Activated naive CD4-positive, alpha-beta T cell treated with Interleukin-2 at 50 U/mL for 16 hours (primary cell): Measurements from ENCODE around the gene MARK2.
A peak's percentile ranks its signal among the peaks of the same experiment; 100 is the strongest.
"Not testable (repeated sequence)": the region's sequence is repeated elsewhere in the genome, so short reads cannot be mapped to it uniquely, and the experiment has no call there.

ENCODE experiments used
- DNase-seq: peaks from one replicate; pipeline ENCODE4 v3.0.0-alpha.2; 2020

Gene MARK2

DNA sequence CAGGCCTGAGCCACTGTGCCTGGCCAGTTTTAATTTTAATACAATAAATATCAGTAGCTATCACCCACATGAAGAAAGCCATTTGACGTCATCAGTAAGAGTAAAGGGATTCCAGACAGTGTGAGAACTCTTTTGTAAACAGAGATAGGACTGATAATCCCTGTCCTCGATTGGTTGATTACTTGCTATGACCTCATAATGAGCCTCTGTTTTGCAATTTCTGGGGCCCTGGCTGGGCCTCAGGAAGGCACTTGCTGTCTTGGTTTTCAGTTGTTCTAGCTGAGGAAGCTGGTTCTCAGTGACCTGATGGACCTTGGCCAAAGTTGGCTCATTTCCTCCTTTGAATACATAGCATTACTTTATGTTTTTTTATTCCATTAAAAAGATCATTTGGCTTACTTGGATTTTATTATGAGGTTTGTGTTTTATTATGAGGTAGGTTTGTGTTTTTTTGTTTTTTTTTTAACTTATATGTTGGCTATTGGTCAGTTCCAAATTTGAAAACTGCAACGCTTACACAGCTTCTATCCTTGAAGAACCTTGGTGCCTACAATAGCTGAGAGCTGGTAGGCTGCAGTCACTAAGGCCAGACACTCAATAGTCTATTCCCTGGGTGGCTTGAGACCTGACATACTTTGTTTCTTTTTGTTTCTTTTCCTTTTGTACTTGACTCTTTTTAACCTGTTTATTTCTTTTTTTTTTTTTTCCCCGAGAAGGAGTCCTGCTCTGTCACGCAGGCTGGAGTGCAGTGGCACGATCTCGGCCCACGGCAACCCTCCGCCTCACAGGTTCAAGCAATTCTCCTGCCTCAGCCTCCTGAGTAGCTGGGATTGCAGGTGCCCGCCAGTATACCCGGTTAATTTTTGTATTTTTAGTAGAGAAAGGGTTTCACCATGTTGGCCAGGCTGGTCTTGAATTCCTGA is 20.0 kb downstream of the MARK2 start:
- DNase-seq: no peak

DNA sequence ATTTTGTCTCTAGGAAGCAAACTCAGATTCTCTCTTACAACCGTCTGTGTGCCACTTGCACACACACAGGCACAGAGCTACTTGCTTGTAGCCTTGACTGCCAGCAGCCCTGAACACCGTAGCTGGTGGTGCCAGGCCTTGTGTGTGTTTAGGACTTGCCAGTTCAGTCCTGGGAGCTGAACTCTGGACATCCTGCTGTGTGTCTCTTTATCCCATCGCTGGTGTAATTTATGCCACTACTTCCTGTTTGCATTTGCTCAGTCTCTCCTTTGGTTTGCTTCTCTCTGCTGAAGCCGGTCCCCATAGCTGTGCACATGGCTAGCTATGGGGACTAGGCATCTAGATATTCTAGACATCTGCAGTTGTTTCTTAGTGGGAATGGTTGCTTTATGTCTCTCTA is 24.0 kb downstream of the MARK2 start:
- DNase-seq: no peak

DNA sequence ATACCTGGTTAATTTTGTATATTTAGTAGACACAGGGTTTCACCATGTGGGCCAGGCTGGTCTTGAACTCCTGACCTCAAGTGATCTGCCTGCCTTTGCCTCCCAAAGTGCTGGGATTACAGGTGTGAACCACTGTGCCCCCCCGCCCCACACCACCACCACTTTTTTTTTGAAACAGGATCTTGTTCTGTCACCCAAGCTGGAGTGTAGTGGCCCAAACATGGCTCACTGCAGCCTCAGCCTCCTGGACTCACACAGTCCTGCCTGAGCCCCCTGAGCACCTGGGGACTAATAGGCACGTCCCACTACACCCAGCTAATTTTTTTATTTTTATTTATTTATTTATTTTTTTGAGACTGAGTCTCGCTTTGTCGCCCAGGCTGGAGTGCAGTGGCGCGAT is 24.7 kb downstream of the MARK2 start:
- not testable (repeated sequence) for DNase-seq

DNA sequence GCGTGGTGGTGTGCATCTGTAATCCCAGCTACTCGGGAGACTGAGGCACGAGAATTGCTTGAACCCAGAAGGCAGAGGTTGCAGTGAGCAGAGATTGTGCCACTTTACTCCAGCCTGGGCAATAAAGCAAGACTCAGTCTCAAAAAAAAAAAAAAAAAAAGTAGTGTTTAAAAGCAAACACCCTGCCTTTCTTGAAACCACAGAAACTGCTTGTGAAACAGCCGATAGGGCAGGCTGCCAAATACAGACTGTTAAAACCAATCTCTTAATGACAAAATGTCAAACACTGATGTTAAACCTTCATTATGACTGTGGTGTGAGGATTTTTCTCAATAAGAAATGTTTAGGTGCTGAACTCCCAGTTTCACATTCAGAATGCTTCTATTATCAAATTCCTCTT is 27.3 kb downstream of the MARK2 start:
- DNase-seq: peak; percentile 83

DNA sequence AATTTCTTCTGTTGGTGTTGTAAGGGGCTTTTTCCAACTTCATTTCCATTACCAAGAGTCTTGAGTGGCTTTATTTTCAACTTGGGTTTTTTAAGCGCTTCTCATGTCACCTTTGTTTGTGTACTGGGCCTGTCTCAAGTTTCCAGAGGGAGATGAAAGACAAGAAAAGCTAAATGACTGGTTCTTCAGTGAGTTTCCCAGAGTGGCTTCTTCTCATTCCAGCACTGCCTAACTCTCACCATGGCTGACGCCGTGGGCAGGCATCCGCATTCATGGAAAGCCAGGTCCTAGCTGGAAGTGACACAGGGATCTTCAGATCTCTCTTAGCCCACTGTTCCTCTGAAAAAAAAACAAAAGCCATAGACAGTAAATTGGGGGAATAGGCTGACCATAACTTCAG is 28.6 kb downstream of the MARK2 start:
- DNase-seq: no peak

DNA sequence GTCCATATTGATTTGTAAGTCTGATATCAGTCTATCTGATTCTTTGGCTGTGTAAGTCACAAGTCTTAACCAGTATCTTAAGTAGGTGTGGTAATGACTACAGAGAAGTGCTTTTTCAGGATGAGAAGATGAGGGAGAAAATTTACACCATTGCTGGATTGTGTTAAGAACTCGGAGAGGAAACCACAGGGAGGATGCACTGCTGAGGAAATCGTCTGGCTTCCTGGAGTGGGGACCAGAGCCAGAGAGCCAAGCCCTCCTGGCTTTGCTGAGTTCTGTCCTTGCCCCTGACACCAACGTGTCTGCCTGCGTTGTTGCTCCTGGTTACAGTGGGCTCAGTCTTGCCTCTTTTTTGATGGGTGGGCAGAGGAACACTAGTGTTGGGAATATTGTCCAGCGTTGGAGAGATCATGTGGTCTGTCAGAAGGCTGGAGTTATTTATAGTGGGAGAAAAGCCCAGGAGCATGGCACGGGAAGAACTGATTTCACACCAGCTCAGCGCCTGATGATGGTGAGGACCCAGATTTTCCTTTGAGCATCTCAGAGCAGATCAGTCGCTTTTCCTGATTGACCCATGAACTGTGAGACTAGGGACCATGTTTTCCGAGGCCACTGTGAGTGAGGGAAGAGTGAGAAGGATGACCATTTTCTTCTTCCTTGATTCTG is 29.6 kb downstream of the MARK2 start:
- DNase-seq: no peak

DNA sequence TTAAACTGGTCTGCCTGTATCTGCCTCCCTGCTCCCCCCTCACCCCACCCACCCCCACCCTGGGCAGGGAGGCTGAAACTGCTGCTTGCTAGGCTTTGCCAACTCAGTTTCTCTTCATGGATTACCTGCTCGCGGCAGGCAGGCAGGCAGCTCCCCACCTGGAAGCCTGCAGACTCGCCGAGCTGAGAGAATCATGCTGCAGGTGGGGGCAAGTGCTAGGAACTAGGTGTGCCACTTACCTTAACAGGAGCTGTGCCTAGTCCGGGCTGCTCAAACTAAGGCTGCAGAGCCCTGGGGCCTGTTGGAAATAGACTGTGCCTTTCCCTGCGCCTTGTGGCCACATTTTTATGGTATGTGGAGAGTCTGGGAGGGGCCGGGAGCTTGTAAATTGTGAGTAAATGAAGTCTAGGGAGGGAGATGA is 30.3 kb downstream of the MARK2 start:
- no peak for DNase-seq

DNA sequence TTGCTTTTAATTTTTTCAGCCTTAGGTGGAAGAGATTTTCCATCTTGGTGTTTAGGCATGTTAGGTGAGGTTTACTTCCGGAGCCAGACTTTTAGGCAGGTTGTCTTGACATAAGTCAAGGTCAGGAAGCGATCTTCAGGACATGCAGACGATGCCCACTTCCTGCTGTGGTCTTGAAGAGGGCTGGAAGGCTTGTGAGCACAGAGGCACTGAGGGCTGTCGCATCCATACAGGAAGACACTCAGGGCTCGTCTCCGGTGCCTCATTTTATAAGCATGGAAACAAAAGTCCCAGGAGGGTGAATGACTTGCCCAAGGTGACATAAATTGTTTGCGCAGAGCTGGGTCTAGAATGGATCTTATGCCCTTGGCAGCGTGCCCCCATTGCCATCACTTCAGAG is 30.8 kb downstream of the MARK2 start:
- peak; percentile 42 for DNase-seq

DNA sequence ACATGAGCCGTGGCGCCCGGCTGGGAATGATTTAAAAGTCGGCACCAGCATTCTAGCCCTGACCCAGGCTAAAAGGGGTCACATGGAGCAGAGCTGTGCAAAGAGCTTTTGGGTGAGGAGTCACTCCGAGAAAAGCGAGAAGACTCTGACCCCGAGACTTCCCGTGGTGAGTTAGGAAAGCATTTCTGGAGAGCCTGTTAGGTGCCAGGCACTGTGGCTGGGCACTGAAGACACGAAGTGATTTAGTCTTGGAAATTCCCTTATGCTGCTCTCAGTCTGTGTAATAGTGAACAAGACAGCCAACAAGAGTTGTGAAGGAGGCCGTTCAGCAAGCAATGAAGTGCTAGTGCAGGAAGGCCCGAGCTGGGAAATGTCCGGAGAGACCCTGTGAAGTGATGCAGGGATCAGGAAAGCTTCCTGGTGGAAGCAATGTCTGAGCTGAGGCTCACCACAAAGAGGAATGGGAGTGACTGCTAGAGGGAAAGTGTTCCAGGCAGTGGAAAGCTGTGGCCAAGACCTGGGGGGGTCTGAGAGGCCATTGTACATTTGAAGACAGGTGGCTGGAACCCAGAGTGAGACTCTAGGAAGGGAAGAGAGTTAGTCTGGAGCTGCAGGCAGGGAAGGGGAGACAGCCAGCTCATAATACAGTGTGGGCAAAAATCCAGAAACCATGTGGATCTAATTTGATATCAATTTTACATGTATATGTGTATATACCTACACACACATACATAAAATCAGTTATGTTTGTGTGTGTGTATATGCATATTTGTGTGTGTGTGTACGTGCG is 31.6 kb downstream of the MARK2 start:
- peak; percentile 27 for DNase-seq

DNA sequence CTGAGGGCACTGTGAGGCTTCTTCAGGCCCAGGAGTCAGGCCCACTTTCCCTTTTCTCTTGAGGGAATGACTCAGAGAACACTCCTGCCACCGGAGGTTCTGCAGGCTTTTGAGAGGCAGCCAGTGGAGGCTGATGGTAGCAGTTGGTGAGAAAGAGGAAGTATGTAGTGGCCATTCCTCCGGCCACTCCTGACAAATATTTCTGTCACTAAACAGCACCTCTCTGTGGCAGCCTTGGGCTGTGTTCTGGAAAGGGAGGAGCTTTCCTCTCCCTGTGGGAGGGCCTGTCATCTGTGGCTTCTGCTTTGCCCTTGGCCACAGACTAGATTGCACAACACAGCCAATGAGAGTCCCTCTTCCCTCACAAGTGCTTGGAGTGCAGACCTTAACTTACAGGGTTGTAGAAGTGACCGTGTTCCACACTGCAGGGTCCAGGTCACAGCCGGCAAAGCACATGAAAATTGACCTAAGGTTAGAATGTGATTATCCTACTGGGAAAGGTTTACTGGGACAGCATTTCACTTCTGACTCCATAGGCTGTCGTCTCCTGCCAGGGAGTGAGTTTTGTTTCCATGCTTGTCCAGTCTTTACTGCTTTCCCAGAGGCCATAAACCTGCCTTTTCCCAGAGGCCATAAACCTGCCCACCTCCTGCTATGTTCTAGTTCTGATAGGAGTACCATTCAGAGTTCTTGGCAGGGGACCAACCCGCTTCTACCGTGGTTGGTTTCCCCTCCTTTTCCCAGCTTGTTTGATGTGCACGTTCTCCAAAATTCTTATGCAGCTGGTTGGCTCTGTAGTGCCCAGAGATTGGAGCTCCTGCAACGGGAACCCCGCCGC is 33.3 kb downstream of the MARK2 start:
- peak; percentile 24 for DNase-seq

DNA sequence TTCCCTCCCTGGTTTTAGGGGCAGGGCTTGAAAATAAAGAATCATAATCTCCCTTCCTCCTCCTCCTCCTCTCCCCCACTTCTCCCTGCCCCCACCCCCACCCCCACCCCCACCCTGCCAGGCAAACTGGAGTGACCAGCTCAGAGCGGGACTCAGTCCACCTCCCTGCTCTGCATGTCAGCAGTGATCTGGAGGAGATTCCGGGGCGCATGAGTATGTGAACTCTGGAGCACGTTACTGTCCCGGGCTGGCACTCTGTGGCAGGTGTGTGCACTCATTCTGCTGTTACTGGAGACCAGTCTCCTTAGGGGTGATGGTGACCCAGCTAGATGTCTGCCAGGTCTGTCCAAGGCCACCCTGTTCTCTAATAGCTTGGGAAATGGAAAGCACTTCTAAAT is 33.9 kb downstream of the MARK2 start:
- DNase-seq: no peak

DNA sequence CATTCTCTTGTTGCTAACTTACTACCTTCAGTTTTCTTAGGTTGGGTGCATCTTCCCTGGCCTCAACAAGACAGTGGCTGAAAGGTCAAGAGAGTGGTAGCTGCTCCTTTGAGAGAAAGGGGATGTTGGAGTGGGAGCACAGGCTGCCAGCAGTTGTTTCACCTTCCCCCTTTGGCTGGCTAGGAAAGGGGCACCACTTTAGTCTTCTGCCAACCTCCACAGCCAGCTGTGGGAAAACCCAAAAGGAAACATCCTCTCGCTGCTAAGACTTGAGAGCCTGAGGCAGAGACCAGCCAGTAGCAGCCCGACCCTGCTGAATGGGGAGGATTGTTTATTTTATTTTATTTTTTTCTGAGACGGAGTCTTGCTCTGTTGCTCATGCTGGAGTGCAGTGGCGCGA is 34.4 kb downstream of the MARK2 start:
- no peak for DNase-seq

DNA sequence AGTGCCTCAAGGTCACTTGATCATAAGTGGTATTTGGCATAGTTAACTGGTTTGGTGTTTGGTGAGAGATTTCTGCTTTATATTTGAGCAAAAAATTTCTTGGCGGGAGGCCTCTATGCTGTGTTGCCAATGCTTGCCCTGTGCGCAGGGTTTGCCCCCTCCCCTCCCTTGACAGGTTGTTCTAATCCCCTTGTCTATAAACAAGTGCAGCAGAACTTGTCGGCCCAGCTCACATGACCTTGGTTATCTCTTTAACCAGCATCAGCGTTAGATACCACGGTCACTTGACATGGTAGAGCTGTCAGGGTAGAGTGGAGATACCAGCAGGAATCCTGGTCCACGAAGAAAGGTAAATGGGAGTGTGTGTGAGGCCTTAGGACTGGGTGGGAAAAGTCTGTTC is 35.6 kb downstream of the MARK2 start:
- no peak for DNase-seq

DNA sequence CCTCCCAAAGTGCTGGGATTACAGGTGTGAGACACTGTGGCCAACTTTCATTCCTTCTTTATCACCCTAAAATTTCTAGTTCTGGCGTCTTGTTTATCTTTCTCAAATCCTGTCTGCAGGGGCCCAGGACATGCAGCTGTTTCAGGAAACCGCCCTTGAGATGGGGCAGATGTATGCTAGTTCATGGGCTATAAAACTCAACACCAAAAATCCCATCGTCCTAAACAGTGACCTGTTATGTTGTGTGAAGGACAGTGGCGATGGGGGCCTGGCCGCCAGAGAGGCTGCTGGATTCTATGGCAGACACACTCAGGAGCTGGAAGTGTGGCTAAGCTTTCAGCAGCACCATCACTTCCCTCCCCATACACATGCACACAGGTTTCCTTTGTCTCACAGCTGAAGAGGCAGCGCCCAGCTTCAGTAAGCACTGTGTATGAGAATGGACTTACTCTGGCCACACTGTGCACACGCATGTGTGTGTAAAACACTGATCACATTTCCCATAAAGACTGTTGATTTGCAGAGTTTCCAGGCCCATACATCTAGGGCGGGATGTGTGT is 36.7 kb downstream of the MARK2 start:
- no peak for DNase-seq

DNA sequence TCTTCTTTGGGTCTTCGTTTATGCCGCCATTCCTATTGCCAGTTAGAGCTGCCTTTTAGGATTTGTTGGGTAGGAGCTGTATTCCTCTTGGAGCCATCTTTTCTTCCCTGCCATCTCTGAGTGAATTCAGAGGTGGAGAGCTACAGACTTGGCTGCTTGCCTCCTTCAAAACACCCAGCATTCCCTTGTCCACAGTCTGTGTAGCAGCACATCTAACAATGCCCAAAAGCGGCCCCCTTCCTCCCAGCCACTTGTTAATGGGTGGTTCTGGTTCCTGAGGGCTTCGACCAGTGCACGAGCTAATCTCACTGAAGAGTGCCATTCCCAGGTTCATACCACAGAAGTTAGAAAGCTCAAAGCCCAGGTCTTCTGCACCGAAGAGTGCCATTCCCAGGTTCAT is 37.7 kb downstream of the MARK2 start:
- no peak for DNase-seq

DNA sequence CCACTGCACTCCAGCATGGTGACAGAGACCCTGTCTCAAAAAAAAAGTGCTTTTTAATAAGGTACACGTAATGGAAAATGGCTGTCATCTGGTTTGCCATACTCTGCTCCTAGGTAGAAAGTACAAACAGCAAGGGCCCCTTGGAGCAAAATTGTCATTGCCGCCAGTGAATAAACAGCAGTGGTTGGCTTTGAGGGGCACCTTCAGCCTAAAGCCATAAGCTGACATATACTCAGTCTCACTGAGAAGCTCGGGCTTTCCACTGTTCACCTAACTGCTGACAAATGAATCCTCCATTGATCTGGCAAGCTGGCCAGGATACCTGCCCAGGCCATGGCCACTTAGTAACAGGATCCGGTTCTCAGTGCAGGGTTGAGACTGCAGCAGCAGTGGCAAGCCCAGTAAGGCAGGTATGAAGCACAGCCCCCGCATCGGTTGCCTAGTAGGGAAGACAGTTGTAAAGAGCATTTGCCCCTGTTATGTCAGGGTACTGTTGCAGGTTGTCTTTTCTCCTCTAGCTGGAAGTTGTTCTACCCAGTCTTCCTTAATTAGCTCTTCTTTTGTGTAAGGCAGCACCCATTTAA is 38.8 kb downstream of the MARK2 start:
- no peak for DNase-seq

DNA sequence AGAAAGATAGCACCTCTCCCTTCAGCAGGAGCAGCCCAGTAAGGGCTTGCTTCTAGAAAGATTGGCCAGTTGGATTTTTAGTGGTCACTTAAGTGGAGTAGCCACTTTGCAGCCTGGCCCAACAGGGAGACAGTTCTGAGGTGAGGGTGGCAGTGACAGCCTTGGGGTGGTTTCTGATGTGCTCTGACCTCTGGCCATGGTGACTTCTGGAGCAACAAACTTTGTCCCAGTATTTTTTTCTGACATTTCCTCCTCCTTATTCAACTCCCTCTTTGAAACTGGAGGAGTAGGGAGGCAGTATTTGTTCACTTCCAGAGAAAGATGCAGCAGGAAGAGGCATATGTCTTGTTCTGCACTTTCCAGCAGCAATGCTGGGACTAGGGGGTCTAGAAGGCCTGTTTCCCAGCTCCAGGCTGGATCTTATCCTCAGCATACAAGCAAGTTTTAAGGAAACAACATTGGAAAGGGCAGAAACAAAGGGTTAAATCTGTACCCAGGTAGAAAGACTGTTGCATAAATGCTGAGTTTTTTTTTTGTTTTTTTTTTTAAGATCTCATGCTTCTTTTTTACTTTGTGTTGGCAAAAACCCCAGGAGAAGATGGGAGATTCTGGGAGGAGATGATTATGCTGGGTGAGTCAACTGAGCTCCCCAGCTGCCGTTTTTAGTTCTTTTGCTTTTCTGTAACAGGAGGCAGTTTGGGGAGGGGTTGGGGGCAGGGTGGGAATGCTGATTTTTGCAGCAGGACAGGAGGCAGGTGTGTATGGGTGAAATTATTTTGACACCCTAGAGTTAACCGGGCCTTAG is 40.9 kb downstream of the MARK2 start:
- DNase-seq: no peak

DNA sequence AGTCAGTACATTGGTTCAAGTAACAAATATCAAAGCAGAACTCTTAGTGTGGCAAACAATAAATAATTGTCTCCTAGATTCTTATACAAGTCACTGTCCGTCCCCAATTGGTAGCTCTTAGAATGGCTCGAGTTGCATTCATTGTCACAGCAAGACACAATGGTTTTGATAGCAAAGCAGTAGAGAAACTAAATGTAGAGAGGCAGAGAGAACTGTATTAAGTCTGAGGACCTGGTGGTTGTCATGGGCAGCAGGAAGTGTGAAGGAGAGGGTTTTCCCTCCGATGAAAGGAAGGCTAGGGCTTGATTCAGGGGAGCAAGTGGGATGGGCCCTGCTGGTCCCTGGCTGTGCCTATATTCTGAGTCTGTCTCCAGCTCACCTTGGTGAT is 41.5 kb downstream of the MARK2 start:
- no peak for DNase-seq

DNA sequence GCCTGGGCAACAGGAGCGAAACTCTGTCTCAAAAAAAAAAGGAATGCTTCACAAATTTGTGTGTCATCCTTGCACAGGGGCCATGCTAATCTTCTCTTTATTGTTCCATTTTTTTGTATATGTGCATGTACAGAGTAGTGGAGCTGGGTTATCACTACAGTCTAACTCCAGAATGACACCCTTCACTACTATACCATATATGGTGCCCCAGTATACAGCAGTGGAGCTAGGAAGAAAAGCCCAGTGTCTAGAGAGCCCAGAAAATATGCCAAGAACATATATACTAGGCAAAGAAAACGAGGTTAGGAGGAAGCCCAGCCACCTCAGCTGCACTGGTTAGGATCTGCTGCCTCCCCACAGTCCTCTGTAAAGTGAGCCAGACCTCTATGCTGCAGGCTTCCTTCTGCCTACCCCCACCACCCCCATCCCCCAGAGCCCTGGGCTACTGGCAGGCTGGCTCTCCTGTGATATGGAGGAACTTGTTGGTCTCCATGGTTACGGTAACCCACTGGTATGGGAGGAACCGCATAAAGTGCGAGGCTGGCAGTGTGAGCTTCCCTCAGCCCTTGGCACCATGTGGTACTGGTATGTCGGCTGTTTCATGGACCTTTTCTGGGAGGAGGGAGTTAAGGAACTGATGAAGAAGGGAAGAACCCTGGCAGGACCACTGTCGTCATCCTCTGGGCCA is 43.8 kb downstream of the MARK2 start:
- DNase-seq: no peak

DNA sequence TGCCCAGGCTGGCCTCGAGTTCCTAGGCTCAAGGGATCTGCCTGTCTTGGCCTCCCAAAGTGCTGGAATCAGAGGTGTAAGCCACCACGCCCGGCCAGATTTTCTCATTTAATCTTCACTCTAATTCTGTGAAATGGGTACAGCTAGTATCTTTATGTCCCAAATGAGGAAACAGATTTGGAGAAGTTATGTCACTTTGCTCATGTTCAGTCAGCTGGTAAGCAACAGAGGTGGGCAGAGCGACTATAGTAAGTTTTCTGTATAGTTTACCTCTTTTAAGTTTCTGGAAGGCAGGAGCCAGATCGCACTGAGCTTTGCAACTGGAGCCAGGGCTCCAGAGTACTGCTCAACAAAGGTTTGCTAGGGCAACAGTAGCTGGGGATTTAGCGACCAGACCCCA is 44.9 kb downstream of the MARK2 start:
- DNase-seq: no peak
